GM19452 (cell line): Measurements from ENCODE around the gene ARMC10.
"Not testable (repeated sequence)": the region's sequence is repeated elsewhere in the genome, so short reads cannot be mapped to it uniquely, and the experiment has no call there.

Experiments used
- ATAC-seq: cut with Tn5 transposase; IDR thresholded peaks from one replicate; pipeline ENCODE4 v1.9.1; 2021; ENCODE audit not compliant: unreplicated experiment

ARMC10 gene

GRCh38 chr7:103074519-103075336, at the start of gene ARMC10, which contains the start of gene FBXL13:
Gene ARMC10 (plus strand): TSS chr7:103075140. CDS start chr7:103075273, 133 bp downstream.
Gene FBXL13 (minus strand): TSS chr7:103074796.
- peak; percentile 91 for ATAC-seq

- ATAC-seq: no peak
Measured at GRCh38 chr7:103025341-103025740, 49.6 kb upstream of the ARMC10 start.

DNA sequence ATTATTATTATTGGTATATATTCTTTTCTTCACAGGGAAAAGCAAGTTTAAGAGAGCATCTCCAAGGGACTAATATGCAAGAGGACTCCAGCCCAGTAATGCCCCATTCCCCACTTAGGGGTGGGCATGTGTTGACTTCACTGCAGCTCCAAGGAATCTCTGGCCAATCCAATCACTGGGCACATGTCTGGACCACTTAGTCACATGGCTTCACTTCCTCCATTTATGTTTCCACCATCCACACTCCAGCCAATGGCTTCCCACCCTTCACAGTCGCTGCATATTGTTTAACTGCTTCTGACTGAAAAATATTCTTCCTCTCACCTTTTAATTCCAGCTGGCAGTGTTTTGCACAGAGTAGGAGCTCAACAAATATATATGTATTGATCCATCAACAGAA, 43.9 kb upstream of the ARMC10 start:
- ATAC-seq: no peak

GRCh38 chr7:103031781-103032180, 43.2 kb upstream of the ARMC10 start:
- ATAC-seq: no peak

- not testable (repeated sequence) for ATAC-seq
Measured at GRCh38 chr7:103034318-103034717, 40.6 kb upstream of the ARMC10 start.

DNA sequence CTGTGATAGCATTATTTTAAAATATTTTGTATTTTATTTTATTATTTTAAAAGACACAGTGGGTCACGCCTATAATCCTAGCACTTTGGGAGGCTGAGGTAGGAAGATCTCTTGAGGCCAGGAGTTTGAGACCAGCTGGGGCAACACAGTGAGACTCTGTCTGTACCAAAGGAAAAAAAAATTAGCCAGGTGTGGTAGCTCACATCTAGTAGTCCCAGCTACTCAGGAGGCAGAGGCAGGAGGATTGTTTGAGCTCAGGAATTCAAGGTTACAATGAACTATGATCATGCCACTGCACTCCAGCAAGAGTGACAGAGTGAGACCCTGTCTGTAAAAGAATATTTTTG, 37.5 kb upstream of the ARMC10 start:
- ATAC-seq: no peak

DNA sequence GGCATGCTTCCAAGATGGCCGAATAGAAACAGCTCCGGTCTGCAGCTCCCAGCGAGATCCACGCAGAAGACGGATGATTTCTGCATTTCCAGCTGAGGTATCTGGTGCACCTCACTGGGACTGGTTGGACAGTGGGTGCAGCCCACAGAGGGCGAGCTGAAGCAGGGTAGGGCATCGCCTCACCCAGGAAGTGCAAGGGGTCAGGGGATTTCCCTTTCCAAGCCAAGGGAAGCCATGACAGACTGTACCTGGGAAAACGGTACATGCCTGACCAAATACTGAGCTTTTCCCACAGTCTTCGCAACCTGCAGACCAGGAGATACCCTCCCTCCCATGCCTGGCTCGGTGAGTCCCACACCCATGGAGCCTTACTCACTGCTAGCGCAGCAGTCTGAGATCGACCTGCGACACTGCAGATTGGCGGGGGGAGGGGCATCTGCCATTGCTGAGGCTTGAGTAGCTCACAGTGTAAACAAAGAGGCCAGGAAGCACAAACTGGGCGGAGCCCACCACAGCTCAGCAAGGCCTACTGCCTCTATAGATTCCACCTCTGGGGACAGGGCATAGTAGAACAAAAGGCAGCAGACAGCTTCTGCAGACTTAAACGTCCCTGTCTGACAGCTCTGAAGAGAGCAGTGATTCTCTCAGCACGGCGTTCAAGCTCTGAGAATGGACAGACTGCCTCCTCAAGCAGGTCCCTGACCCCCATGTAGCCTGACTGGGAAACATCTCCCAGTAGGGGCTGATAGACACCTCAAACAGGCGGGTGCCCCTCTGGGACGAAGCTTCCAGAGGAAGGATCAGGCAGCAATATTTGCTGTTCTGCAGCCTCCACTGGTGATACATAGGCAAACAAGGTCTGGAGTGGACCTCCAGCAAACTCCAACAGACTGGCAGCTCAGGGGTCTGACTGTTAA, 36.9 kb upstream of the ARMC10 start:
- not testable (repeated sequence) for ATAC-seq

GRCh38 chr7:103041815-103042214, 33.1 kb upstream of the ARMC10 start:
- not testable (repeated sequence) for ATAC-seq

- no peak for ATAC-seq
Measured at GRCh38 chr7:103048833-103049232, 26.1 kb upstream of the ARMC10 start.

DNA sequence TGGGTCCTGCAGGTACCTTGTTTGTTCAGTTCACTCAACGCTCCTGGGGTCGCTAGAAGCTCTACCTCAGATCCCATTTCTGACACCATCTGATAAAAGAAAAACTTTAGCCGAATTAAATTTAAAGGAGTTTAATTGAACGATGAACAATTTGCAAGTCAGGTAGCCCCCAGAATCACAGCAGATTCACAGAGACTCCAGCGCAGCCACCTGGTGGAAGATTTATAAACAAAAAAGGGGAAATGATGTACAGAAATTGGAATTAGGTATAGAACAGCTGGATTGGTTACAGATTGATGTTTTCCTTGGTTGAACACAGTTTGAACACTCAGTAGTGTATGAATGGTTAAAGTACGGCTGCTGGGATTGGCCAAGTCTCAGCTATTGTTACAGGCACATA, 23.4 kb upstream of the ARMC10 start:
- ATAC-seq: no peak

DNA sequence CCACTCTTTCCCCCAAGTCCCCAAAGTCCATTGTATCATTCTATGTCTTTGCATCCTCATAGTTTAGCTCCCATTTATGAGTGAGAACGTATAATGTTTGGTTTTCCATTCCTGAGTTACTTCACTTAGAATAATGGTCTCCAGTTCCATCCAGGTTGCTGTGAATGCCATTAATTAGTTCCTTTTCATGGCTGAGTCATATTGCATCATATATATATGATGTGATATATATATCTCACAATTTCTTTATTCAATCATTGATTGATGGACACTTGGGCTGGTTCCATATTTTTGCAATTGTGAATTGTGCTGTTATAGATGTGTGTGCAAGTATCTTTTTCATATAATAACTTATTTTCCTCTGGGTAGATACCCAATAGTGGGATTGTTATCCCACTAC, 18.9 kb upstream of the ARMC10 start:
- ATAC-seq: not testable (repeated sequence)

GRCh38 chr7:103058122-103058521, 16.8 kb upstream of the ARMC10 start:
- ATAC-seq: no peak

GRCh38 chr7:103059471-103059870, 15.5 kb upstream of the ARMC10 start:
- no peak for ATAC-seq

- ATAC-seq: no peak
Measured at GRCh38 chr7:103063895-103064294, 11.0 kb upstream of the ARMC10 start.

- ATAC-seq: no peak
Measured at GRCh38 chr7:103065667-103066066, 9.3 kb upstream of the ARMC10 start.

GRCh38 chr7:103068414-103069403, 6.2 kb upstream of the ARMC10 start:
- ATAC-seq: no peak

DNA sequence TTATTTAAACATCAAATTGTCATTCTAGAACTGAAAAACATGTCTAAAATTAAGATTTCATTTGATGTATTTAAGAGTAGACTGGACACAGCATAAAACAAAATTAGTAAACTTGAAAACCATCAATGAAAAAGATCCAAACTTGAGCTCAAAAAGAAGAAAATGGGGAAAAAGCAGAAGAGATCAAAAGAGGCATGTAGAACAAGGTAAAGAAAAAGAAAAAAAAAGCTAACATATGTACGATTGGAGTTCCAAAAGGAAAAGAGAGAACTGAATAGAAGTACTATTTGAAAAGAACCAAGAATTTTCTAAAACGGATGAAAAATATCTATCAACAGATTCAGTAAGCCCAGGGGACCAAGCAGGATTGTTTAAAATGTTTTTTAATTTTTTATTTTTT, 3.9 kb upstream of the ARMC10 start:
- ATAC-seq: no peak

- no peak for ATAC-seq
Measured at GRCh38 chr7:103073989-103074518, 886 bp upstream of the ARMC10 start.

DNA sequence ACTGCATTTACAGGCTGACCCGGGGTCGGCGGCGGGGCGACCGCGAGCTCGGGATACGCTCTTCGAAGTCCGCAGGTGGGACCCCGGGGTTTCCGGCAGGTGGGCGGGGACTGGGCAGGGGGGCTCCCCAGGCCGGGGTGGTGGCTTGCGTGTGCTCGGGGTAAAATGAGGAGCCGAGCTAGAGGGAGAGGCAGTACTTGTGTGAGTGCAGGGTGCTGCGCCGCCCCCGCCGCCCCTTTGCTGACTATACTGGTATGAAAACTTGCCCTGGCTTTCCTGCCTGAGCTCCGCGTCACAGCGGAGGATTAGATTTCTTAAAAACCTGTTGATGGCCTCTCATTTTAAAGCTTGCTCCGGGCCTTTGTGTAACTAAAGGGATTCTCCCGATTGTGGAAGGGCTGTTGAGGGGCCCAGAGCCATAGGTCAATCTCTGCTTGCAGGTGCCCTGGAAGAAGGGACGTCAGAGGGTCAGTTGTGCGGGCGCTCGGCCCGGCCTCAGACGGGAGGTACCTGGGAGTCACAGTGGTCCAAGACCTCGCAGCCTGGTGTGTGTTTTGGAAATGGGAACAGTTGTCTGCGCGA, 488 bp downstream of the ARMC10 start:
- peak; percentile 38 for ATAC-seq

GRCh38 chr7:103076764-103077163, 1.8 kb downstream of the ARMC10 start:
- no peak for ATAC-seq
